Measurements from ENCODE around the gene FIG4. TPM values are rescaled to one million over a fixed set of nuclear protein-coding genes. Genes with fewer than 3 reads are reported as not detected.
"Not testable (repeated sequence)": the region's sequence is repeated elsewhere in the genome, so short reads cannot be mapped to it uniquely, and the experiment has no call there.

FIG4 gene
- total RNA-seq, 1 experiment from 2014 or later = 11.5 TPM

- no peak for DNase-seq (ENCODE audit: low read depth, low spot score)
- in situ Hi-C loops (cut with HindIII; ENCODE audit: low pct_unique_long_range_greater_than_20kb, low sequenced_read_pairs) = no loop called here
Observed at GRCh38 chr6:109854541-109855308, 163.6 kb downstream of the FIG4 start.

- DNase-seq (ENCODE audit: low read depth, low spot score); in situ Hi-C loops (cut with HindIII; ENCODE audit: low pct_unique_long_range_greater_than_20kb, low sequenced_read_pairs): not testable (repeated sequence)
Observed at GRCh38 chr6:109855476-109856040, 164.5 kb downstream of the FIG4 start.

GRCh38 chr6:109861946-109862345 lies 170.8 kb downstream of the FIG4 start:
- in situ Hi-C loops (cut with HindIII; ENCODE audit: low pct_unique_long_range_greater_than_20kb, low sequenced_read_pairs) = no loop called here
- DNase-seq (ENCODE audit: low read depth, low spot score) = no peak

- DNase-seq (ENCODE audit: low read depth, low spot score) = no peak
- in situ Hi-C loops (cut with HindIII; ENCODE audit: low pct_unique_long_range_greater_than_20kb, low sequenced_read_pairs) = no loop called here
Observed at GRCh38 chr6:109864050-109864449, 173.0 kb downstream of the FIG4 start.

- DNase-seq (ENCODE audit: low read depth, low spot score) = no peak
- in situ Hi-C loops (cut with HindIII; ENCODE audit: low pct_unique_long_range_greater_than_20kb, low sequenced_read_pairs) = no loop called here
Observed at GRCh38 chr6:109865968-109866367, 174.9 kb downstream of the FIG4 start.

- in situ Hi-C loops (cut with HindIII; ENCODE audit: low pct_unique_long_range_greater_than_20kb, low sequenced_read_pairs) = no loop called here
- DNase-seq (ENCODE audit: low read depth, low spot score) = peak; percentile 65
Observed at GRCh38 chr6:109867009-109867969, 176.2 kb downstream of the FIG4 start.

GRCh38 chr6:109867970-109868358 lies 176.9 kb downstream of the FIG4 start:
- DNase-seq (ENCODE audit: low read depth, low spot score) = no peak

GRCh38 chr6:109869398-109870088 lies 178.4 kb downstream of the FIG4 start:
- peak; percentile 79 for DNase-seq (ENCODE audit: low read depth, low spot score)
- in situ Hi-C loops (cut with HindIII; ENCODE audit: low pct_unique_long_range_greater_than_20kb, low sequenced_read_pairs) = not testable (repeated sequence)

More at GRCh38 chr6:109867970-109868358, 176.9 kb downstream of the FIG4 start:
- in situ Hi-C loops (cut with HindIII; ENCODE audit: low pct_unique_long_range_greater_than_20kb, low sequenced_read_pairs) = no loop called here

GRCh38 chr6:109870089-109870410 lies 179.0 kb downstream of the FIG4 start:
- in situ Hi-C loops (cut with HindIII; ENCODE audit: low pct_unique_long_range_greater_than_20kb, low sequenced_read_pairs) = no loop called here
- no peak for DNase-seq (ENCODE audit: low read depth, low spot score)

GRCh38 chr6:109872549-109872948 lies 181.5 kb downstream of the FIG4 start:
- in situ Hi-C loops (cut with HindIII; ENCODE audit: low pct_unique_long_range_greater_than_20kb, low sequenced_read_pairs) = no loop called here
- no peak for DNase-seq (ENCODE audit: low read depth, low spot score)

- in situ Hi-C loops (cut with HindIII; ENCODE audit: low pct_unique_long_range_greater_than_20kb, low sequenced_read_pairs) = no loop called here
- DNase-seq (ENCODE audit: low read depth, low spot score) = no peak
Observed at GRCh38 chr6:109872968-109873545, 182.0 kb downstream of the FIG4 start.

GRCh38 chr6:109874086-109874485 lies 183.0 kb downstream of the FIG4 start:
- in situ Hi-C loops (cut with HindIII; ENCODE audit: low pct_unique_long_range_greater_than_20kb, low sequenced_read_pairs) = no loop called here

GRCh38 chr6:109874621-109875020 lies 183.5 kb downstream of the FIG4 start:
- DNase-seq (ENCODE audit: low read depth, low spot score) = no peak
- in situ Hi-C loops (cut with HindIII; ENCODE audit: low pct_unique_long_range_greater_than_20kb, low sequenced_read_pairs) = no loop called here

More at GRCh38 chr6:109874086-109874485, 183.0 kb downstream of the FIG4 start:
- no peak for DNase-seq (ENCODE audit: low read depth, low spot score)

Other genes with a start within 250 kb of the FIG4 start
- gene MICAL1, start 235.5 kb upstream of the FIG4 start, total RNA-seq (2014; rRNA removed; shearing (Covaris generic)) = 43.1 and 47.8 TPM in 2 replicates
- gene ZBTB24, start 208.1 kb upstream of the FIG4 start, total RNA-seq (2014; rRNA removed; shearing (Covaris generic)) = 15.8 and 17.4 TPM in 2 replicates
- 1.7 and 3.2 TPM in 2 replicates for gene AK9, start 94 bp upstream of the FIG4 start, total RNA-seq (2014; rRNA removed; shearing (Covaris generic))

Data from SK-MEL-5 (cell line).